PC-9 (cell line): ENCODE data around the gene DENND1A.

ENCODE experiments used
- CTCF ChIP-seq: fragments of 200-600 bp; sonication (generic); conservative IDR thresholded peaks from 2 replicates; pipeline ENCODE4 v1.6.1; 2017; ENCODE audit warnings: mixed run types, antibody characterized with exemption, mild to moderate bottlenecking, moderate library complexity
- EZH2 ChIP-seq: fragments of 200-600 bp; sonication (generic); IDR thresholded peaks from 2 replicates; pipeline ENCODE4 v1.8.0; 2017; ENCODE audit warnings: antibody characterized with exemption, low read depth

- TF ChIP-seq CTCF (no peak), EZH2 (no peak)
Measured at GRCh38 chr9:123392802-123393201, 537.1 kb downstream of the DENND1A start.
